ENCODE data around the gene AOPEP. TPM values are rescaled to one million over a fixed set of nuclear protein-coding genes. Genes with fewer than 3 reads are reported as not detected.

AOPEP gene
- total RNA-seq, 1 experiment from 2014 or later: 32.4 TPM

GRCh38 chr9:94850540-94851434 lies 124.3 kb downstream of the AOPEP start:
- POLR2A ChIA-PET: interaction anchor here (2.7 kb wide), 1 partner anchor 15 kb away, joined by 7 read pairs; no protein-coding TSS in a partner anchor
- peaks cover 25% of the 10 kb centered on the region for H3K4me1 Mint-ChIP-seq (ENCODE audit: insufficient read depth, unreplicated experiment)
- intact Hi-C loops (cut with micrococcal nuclease): no loop called here

GRCh38 chr9:94851467-94851866 lies 125.0 kb downstream of the AOPEP start:
- ChIA-PET POLR2A (no interaction called here), CTCF (no interaction called here)
- Mint-ChIP-seq H3K9me3 (ENCODE audit: unreplicated experiment) (no peaks in the 10 kb centered on the region), H3K36me3 (ENCODE audit: insufficient read depth, unreplicated experiment) (no peaks in the 10 kb centered on the region), H3K4me1 (ENCODE audit: insufficient read depth, unreplicated experiment) (peaks cover 25% of the 10 kb centered on the region), H3K27ac (ENCODE audit: low read depth, unreplicated experiment) (no peak overlapping the region), H3K27me3 (ENCODE audit: insufficient read depth, unreplicated experiment) (no peaks in the 10 kb centered on the region), H3K4me3 (ENCODE audit: unreplicated experiment) (no peak overlapping the region)
- no peak for TF ChIP-seq CTCF (IDR thresholded peaks at IDR 0.05; ENCODE audit: unreplicated experiment)
- DNase-seq (ENCODE audit: unreplicated experiment): no peak
- intact Hi-C loops (cut with micrococcal nuclease): no loop called here
- no TSS peak for BruUV-seq (replicated peaks)

More at GRCh38 chr9:94850540-94851434, 124.3 kb downstream of the AOPEP start:
- Mint-ChIP-seq H3K4me3 (ENCODE audit: unreplicated experiment) (no peak overlapping the region), H3K27ac (ENCODE audit: low read depth, unreplicated experiment) (no peak overlapping the region), H3K27me3 (ENCODE audit: insufficient read depth, unreplicated experiment) (no peaks in the 10 kb centered on the region), H3K9me3 (ENCODE audit: unreplicated experiment) (no peaks in the 10 kb centered on the region), H3K36me3 (ENCODE audit: insufficient read depth, unreplicated experiment) (no peaks in the 10 kb centered on the region)
- BruUV-seq (replicated peaks): no TSS peak
- no peak for DNase-seq (ENCODE audit: unreplicated experiment)
- no peak for TF ChIP-seq CTCF (IDR thresholded peaks at IDR 0.05; ENCODE audit: unreplicated experiment)
- CTCF ChIA-PET: no interaction called here

GRCh38 chr9:94851892-94852291 lies 125.4 kb downstream of the AOPEP start:
- no peak for TF ChIP-seq CTCF (IDR thresholded peaks at IDR 0.05; ENCODE audit: unreplicated experiment)
- Mint-ChIP-seq H3K36me3 (ENCODE audit: insufficient read depth, unreplicated experiment) (no peaks in the 10 kb centered on the region), H3K27me3 (ENCODE audit: insufficient read depth, unreplicated experiment) (no peaks in the 10 kb centered on the region), H3K4me1 (ENCODE audit: insufficient read depth, unreplicated experiment) (peaks cover 22% of the 10 kb centered on the region), H3K9me3 (ENCODE audit: unreplicated experiment) (no peaks in the 10 kb centered on the region), H3K4me3 (ENCODE audit: unreplicated experiment) (no peak overlapping the region), H3K27ac (ENCODE audit: low read depth, unreplicated experiment) (no peak overlapping the region)
- DNase-seq (ENCODE audit: unreplicated experiment): no peak
- intact Hi-C loops (cut with micrococcal nuclease): no loop called here
- POLR2A ChIA-PET: no interaction called here
- no TSS peak for BruUV-seq (replicated peaks)
- CTCF ChIA-PET: no interaction called here

GRCh38 chr9:94852373-94852772 lies 125.9 kb downstream of the AOPEP start:
- no TSS peak for BruUV-seq (replicated peaks)
- Mint-ChIP-seq H3K4me1 (ENCODE audit: insufficient read depth, unreplicated experiment) (peaks cover 17% of the 10 kb centered on the region), H3K27ac (ENCODE audit: low read depth, unreplicated experiment) (no peak overlapping the region), H3K9me3 (ENCODE audit: unreplicated experiment) (no peaks in the 10 kb centered on the region), H3K4me3 (ENCODE audit: unreplicated experiment) (no peak overlapping the region), H3K36me3 (ENCODE audit: insufficient read depth, unreplicated experiment) (no peaks in the 10 kb centered on the region), H3K27me3 (ENCODE audit: insufficient read depth, unreplicated experiment) (no peaks in the 10 kb centered on the region)
- no peak for TF ChIP-seq CTCF (IDR thresholded peaks at IDR 0.05; ENCODE audit: unreplicated experiment)
- ChIA-PET POLR2A (no interaction called here), CTCF (interaction anchor here (0.6 kb wide), 1 partner anchor 142 kb away, joined by 4 read pairs; no protein-coding TSS in a partner anchor)
- intact Hi-C loops (cut with micrococcal nuclease): no loop called here
- no peak for DNase-seq (ENCODE audit: unreplicated experiment)

Measured in MCF 10A (cell line).